NCI-H2029 (cell line): Measurements from ENCODE around the gene CARD14.
"Not testable (repeated sequence)": the region's sequence is repeated elsewhere in the genome, so short reads cannot be mapped to it uniquely, and the experiment has no call there.

ENCODE experiments used
- DNase-seq: peaks from one replicate; lab custom pipeline; 2025; lab: John Stamatoyannopoulos, UW

The CARD14 gene

DNA sequence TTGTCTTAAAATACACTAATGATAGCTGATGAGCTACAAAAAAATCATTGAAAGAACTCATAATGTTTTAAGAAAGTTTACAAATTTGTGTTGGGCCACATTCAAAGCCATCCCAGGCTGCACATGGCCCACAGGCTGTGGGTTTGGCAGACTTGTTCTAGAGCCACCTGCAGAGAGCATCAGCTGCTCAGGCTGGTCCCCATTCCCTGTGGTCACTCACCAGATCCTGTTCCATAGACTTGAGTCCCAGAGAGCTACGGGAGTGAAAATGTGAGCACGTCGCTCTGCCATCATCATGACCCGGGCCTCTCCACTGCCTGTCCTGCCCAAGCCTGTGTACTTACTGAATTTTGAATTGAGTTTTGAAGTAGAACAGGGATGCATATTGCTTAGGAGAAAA is 57.3 kb downstream of the CARD14 start:
- DNase-seq, result no peak

DNA sequence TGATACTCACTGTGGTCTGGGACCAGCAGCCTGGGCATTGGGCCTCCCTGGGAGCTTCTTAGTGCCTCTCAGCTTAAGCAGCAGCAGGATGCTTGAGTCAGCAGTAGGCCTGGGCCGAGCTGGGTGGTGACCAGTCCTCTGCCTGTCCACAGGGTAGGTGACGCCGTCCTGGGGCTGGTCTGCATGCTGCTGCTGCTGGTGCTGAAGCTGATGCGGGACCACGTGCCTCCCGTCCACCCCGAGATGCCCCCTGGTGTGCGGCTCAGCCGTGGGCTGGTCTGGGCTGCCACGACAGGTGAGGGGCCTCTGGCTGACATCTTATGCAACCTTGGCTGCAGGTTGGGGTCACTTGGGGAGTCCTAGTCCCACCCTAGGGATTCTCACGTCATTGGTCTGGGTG is 57.8 kb downstream of the CARD14 start:
- DNase-seq, result no peak

DNA sequence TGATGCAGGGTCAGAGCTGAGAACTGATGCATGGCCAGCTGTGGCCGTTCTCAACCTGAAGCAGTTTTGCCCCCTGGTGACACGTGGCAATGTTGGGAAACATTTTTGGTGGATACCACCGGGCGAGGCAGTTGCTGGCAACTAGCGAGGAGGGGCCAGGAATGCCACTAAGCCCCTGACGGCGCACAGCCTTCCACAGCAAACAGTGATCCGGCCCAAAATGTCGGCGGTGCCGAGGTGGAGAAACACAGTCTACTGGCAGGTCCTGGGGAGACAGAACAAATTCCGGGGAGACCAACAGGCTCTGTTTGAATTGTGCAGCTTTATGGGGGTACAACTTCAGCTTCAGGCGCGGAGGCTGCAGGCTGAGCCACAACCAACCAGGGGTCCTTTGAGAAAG is 58.6 kb downstream of the CARD14 start:
- no peak for DNase-seq

DNA sequence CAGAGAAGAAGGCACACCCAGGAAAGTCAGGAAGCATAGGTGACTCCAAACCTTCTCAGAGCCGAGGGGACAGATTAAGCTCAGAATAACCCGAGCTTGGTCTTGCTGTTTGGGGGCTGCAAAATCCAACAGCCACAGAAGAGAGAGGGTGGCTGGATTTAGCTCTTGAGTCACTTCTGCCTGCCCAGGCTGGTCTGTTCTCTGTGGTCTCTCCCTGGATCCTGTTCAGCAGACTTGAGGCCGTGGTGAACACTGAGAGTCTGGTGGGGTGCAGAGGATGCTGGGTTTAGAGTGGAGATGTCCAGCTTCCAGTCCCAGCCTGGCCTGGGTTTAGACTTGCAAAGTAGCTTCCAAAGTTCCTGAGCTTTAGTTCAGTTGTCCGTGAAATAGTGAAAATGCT is 59.2 kb downstream of the CARD14 start:
- DNase-seq, result no peak

DNA sequence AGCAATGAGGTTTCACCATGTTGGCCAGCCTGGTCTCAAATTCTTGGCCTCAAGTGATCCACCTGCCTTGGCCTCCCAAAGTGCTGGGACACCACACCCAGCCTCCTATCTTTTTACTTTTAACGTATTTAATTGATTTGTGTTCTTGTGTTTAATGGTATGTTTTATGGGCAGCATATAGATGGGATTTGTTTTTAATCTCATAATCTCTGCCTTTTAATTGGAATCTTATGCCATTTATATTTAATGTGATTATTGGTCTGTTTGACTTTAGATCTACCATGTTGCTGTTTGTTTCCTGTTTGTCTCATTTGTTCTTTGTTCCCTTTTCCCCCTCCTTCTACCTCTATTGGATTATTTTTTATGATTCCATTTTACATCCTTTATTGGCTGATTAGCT is 62.6 kb downstream of the CARD14 start:
- DNase-seq, result no peak

DNA sequence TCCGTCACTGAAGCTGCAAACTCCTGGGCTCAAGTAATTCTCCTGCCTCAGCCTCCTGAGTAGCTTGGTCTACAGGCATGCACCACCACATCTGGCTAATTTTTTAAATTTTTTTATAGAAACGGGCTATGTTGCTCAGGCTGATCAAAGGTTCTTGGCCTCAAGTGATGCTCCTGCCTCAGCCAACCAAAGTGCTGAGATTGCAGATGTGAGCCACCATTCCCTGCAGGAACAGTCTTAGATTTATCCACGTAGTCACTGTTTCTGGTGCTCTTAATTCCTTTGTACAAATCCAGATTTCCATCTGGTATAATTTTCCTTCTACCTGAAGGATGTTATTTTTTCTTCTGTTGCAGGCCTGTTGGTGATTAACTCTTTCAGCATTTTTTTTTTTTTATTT is 63.4 kb downstream of the CARD14 start:
- no peak for DNase-seq

DNA sequence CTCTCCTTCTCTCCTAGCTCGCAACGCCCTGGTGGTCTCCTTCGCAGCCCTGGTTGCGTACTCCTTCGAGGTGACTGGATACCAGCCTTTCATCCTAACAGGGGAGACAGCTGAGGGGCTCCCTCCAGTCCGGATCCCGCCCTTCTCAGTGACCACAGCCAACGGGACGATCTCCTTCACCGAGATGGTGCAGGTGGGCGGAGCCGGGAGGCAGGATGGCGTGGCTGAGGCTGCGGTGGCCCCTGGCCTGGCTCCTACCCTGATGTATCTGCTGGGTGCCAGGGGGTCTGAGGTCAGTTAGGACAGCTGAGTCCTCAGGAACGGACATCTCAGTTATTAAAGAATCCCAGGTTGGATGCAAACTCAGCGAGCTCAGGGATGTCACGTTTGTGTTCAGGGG is 67.1 kb downstream of the CARD14 start:
- DNase-seq, result no peak

DNA sequence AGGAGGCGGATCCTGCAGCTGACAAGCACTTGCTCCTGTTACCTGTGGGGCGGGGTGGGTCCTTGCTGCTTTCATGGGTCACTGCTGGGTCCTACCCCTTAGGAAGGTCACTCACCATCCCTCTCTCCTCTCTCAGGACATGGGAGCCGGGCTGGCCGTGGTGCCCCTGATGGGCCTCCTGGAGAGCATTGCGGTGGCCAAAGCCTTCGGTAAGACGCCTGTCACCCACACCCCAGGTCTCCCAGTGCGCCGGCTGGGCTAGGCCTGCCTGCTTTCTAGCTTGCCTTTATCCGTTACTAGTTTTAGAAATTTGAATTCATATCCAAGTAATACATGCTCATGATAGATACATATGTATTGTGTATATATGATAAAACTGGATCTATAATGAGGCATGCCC is 67.6 kb downstream of the CARD14 start:
- DNase-seq, result no peak

DNA sequence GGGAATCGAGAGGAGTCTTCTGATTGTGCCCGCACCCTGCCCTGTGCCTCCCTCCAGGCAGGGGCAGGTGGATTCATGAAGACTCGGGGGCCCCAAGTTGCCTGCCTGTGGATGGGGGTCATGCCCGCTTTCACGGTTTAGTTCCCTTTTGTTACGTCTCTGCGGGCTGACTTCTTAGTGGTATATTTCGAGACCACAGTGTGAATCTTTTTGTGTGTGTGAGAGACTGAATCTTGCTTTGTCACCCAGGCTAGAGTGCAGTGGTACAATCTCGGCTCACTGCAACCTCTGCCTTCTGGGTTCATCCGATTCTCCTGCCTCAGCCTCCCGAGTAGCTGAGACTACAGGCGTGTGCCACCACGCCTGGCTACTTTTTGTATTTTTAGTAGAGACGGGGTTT is 72.7 kb downstream of the CARD14 start:
- no peak for DNase-seq

DNA sequence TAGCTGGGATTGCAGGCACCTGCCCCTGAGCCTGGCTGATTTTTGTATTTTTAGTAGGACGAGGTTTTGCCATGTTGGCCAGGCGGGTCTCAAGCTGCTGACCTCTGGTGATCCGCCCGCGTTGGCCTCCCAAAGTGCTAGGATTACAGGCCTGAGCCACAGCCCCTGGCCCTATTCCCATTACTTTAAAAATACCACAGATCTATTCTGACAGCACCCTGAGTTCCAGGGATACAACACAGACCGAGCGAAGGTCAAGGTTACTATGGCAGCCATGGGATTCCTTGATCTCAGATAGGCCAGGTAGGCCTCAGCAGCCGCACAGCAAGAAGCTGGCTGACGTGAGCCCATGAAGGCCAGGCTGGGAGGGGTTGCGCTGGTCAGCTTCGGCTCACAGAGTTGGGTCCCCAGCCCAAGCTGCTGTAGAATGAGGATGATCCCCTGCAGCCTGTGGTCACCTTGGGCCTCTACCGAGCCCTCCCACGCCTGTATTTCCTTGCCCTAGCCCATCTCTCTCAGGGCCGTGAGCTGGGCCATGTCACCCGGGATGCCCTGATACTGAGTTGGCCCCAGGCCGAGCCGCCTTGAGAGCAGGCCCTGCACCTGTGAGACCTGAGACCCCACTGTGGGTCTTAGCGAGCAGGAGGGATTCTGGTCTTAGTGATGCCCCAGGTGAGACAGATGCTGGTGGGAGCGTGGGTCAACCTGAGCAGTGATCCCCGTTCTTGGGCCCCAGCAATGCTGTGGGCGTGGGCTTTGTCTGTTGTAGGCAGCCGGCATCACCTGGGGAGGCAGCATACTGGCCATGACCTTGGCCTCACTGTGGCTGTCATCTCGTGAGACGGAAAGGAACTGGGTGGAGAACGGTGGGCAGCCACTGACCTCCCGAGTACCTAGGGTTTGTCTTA is 74.0 kb downstream of the CARD14 start:
- no peak for DNase-seq

DNA sequence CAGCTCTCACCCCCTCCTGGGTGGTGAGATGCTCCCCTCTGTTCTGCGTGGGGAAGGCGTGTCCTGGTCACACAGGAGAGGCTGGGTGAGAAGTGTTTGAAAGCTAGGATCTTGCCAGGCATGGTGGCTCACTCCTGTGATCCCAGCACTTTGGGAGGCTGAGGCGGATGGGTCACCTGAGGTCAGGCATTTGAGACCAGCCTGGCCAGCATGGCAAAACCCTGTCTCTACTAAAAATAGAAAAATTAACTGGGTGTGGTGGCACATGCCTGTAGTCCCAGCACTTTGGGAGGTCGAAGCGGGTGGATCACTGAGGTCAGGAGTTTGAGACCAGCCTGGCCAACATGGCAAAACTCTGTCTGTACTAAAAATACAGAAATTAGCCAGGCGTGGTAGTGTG is 74.6 kb downstream of the CARD14 start:
- not testable (repeated sequence) for DNase-seq

DNA sequence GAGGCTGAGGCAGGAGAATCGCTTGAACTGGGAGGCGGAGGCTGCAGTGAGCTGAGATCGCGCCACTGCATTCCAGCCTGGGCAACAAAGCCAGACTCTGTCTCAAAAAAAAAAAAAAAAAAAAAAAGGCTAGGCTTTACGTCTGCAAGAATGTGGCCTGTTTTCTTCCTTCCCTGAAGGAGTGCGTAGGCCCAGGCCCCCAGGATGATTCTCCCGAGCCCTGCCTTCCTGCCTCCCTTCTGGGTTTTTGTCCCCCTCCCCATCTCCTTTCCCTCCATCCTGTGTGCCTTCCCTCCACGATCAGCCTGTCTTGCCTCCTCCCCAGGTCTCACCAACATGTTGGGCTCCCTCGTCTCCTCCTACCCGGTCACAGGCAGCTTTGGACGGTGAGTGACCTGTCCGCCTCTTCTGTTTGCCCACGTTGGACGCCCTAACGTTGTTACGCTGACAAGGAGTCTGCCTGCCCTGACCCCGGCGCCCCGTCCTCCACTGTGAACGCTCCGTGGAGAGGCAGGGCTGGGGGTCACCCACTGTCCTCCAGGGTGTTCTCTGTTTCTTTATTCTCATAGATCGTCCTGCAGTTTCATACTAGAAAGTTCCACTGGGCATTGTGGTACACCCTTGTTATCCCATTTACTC is 75.2 kb downstream of the CARD14 start:
- DNase-seq, result no peak

DNA sequence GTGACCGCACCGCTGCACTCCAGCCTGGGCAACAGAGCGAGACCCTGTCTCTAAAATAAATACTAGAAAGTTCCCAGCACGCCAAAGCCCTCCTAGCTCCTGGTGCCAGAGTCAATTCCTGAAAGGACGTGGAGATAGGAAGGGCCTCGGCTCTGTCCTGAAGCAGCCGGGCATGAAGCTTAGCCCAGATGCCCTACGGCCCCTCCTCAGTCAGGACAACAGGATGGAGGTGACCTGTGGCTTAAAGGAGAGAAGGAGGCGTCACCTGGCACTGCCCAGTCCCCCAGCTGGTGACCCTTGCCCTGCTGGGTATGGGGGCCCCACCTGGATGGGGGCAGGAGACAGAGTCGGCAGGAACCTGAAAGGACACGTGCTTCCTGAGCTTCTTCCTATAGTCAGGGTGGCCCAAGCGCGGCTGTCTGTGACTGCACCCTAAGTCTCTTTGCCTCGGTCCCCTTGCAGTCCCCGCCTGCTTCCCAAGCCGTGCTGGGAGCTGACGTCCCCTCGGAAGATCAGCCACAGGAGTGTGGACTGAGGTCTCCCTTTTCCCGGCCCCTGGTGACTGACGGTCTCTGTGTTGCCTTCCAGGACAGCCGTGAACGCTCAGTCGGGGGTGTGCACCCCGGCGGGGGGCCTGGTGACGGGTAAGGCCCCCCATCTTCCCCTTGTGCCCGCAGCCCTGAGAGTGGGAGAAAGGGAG is 75.9 kb downstream of the CARD14 start:
- DNase-seq, result no peak

DNA sequence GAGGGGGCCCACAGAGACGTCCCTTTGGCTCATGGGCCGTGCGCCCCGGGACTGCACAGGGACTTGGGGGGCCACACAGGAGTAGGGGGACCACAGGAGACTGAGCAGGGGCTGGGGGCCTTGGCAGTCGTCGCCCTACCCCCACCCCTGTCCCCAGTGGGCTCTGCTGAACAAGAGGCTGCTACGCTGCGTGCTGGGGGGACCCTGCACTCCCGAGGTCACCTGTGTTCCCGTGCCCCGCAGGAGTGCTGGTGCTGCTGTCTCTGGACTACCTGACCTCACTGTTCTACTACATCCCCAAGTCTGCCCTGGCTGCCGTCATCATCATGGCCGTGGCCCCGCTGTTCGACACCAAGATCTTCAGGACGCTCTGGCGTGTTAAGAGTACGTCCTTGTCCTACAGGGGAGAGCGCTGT is 76.4 kb downstream of the CARD14 start:
- no peak for DNase-seq

DNA sequence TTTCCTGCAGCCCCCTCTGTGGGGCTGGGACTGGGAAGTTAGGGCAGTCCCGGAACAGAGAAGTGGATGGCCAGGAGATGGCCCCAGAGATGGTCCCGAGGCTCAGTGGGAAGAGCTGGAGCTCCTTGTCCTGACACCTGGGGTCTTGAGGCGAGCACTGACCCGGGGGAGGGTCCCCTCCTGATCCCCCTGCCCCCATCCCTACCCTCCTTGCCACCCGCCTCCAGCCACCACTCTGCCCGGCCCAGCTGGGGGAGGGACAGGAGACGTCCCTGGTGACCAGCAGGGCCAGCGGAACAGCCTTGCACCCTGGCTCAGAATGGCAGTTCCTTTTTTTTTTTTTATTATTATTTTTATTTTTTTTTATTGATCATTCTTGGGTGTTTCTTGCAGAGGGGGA is 76.9 kb downstream of the CARD14 start:
- no peak for DNase-seq

DNA sequence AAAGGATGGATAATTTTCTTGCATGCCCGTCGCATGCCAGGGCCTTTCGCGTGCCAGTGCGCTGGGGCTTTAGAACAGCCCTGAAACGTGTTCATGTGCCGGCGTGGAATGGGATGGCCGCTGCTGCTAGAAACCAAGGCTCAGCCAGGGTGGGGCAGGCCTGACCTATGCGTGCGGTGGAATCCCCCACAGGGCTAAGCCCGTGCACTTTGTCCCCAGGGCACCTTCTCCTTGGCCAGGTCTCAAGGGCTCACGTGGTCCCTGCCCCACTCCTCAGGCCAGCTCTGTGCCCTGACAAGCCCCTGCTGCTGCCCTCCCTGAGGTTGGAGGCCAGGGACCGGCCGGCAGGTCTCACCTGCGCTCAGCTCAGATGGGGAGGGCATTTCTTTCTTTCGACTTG is 77.7 kb downstream of the CARD14 start:
- DNase-seq, result no peak

DNA sequence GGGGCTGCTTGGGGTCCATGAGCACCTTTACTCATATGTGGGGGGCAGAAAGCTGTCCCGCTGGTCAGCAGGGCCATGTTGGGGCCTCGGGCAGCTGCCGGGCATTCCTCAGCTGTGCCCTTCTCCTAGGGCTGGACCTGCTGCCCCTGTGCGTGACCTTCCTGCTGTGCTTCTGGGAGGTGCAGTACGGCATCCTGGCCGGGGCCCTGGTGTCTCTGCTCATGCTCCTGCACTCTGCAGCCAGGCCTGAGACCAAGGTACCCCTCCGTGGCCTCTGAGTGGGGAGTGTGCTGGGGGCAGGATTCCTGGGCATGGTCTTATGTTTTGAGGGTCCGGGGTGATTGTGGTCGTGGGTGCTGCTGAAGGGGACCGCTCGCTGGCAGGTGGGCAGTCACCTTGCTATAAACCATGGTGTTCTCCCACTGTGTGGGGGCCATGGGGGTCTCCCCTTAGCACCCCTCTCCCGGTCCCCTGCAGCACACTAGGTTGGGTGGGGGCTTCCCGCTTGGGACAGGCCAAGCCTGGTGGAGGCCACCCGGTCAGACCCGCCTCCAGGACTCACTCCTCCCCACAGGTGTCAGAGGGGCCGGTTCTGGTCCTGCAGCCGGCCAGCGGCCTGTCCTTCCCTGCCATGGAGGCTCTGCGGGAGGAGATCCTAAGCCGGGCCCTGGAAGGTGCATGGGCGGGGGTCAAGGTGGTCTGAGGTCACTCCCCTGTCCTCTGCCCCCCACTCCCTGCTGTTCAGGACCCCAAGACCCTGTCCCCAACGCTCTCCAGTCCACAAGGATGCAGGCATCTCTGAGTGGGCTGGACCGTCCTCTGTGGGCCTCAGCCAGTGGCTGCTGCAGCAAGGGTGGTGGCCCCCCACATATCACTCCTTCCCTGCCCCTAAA is 78.4 kb downstream of the CARD14 start:
- no peak for DNase-seq

DNA sequence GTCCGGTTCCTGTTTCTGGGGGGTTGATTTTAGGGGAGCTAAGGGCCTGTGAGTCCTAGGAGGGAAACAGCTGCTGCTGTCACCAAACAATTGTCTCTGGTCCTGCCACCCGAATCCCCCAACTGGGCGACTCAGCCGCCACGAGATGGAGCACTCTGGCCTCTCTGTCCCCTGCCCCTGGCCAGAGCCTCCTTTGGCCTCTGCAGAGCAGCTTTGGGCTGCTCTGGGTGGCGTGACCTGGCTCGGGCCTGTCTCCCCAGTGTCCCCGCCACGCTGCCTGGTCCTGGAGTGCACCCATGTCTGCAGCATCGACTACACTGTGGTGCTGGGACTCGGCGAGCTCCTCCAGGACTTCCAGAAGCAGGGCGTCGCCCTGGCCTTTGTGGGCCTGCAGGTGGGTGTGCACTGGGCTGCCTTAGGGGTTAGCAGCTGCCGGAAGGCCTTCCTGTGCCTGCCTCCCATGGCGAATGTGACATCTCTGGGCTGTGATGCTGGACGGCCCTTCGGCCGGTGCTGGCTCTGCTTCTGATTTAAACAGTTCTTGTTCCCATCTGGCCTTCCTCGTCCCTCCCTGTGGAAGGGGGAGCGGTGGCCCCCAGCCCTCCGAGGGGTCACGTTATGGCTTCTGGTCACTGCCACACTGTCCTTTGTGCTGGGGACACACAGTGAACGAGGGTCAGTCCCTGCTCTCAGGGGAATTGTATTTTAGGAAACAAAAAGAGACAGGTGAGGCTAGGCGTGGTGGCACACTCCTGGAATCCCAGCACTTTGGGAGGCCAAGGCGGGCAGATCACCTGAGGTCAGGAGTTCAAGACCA is 79.3 kb downstream of the CARD14 start:
- DNase-seq, result no peak

DNA sequence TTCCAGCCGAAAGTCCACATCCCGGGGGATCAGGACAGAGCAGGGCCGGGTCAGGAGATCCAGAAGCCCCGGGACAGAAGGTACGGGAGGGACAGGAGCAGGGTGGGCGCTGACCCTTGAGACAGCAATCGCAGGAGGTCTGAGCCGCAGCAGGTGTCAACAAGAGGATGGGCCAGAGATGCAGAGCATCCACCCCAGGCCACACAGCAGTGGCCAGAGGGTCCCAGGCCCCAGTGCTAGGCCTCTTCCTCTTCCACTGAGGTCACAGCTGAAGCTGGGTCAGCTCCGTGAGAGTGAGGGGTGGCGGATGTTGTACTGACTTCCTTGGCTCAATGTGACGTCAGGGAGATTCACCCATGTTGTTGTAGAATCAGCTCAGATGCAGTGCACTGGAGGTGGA is 82.1 kb downstream of the CARD14 start:
- no peak for DNase-seq

DNA sequence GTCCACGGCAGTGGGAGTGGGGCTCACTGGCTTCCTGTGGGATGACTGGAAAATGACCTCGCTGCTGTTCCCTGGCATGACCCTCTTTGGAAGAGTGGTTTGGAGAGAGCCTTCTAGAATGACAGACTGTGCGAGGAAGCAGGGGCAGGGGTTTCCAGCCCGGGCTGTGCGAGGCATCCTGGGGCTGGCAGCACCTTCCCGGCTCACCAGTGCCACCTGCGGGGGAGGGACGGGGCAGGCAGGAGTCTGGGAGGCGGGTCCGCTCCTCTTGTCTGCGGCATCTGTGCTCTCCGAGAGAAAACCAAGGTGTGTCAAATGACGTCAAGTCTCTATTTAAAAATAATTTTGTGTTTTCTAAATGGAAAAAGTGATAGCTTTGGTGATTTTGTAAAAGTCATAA is 83.0 kb downstream of the CARD14 start:
- DNase-seq, result peak; percentile 25
